H1 (cell line): ENCODE data around the gene MAGI2. TPM values are rescaled to one million over a fixed set of nuclear protein-coding genes. Genes with fewer than 3 reads are reported as not detected.

Source experiments
- CTCF ChIA-PET: fragments of 300-600 bp; sonication (Branson Sonifier 250); formaldehyde crosslinking; loops from one replicate; lab custom pipeline; 2021; ENCODE audit not compliant: partially characterized antibody; lab: Charles Lee
- POLR2A ChIA-PET: fragments of 300-600 bp; sonication (Branson Sonifier 250); formaldehyde crosslinking; loops from one replicate; lab custom pipeline; 2021; ENCODE audit warnings: inconsistent platforms; ENCODE audit not compliant: partially characterized antibody; lab: Charles Lee
- DNase-seq, 2 experiments: peaks; one replicate each; pipeline versions ENCODE4 v3.0.0 to v3.0.0-alpha.2; 2010 to 2022; ENCODE audit warnings: low spot score in 2 of 2, low read depth in 1 of 2, mixed read lengths in 1 of 2
- FAIRE-seq: peaks from 2 replicates; lab custom pipeline; 2011; peaks lifted over from hg19 to GRCh38; lab: Jason Lieb, UNC
- H2AFZ ChIP-seq: 2 replicates; pipeline ENCODE4 v1.8.1; 2012; ENCODE audit warnings: low read length, inconsistent platforms
- H2AK5ac ChIP-seq: 2 replicates; pipeline ENCODE4 v1.6.1; 2013; ENCODE audit warnings: low read depth, low read length
- H2BK120ac ChIP-seq: replicated peaks from 2 replicates; pipeline ENCODE3; 2013; ENCODE audit warnings: low read depth, low read length, inconsistent platforms
- H2BK12ac ChIP-seq: 2 replicates; pipeline ENCODE4 v1.6.1; 2013; ENCODE audit warnings: low read depth, low read length
- H2BK15ac ChIP-seq: 2 replicates; pipeline ENCODE4 v1.6.1; 2013; ENCODE audit warnings: low read length
- H2BK20ac ChIP-seq: 2 replicates; pipeline ENCODE4 v1.6.1; 2013; ENCODE audit warnings: low read length
- H2BK5ac ChIP-seq: 2 replicates; pipeline ENCODE4 v1.6.1; 2013; ENCODE audit warnings: low read depth, low read length
- H3K14ac ChIP-seq: 2 replicates; pipeline ENCODE4 v1.6.1; 2013; ENCODE audit warnings: inconsistent platforms; ENCODE audit not compliant: insufficient read length
- H3K18ac ChIP-seq: 2 replicates; pipeline ENCODE4 v1.6.1; 2013; ENCODE audit warnings: low read length; ENCODE audit errors: extremely low read depth
- H3K23ac ChIP-seq: 2 replicates; pipeline ENCODE4 v1.6.1; 2013; ENCODE audit warnings: inconsistent platforms; ENCODE audit not compliant: insufficient read length
- H3K23me2 ChIP-seq: 2 replicates; pipeline ENCODE4 v1.6.1; 2013; ENCODE audit warnings: low read depth, low read length
- H3K27ac ChIP-seq: 2 replicates; pipeline ENCODE4 v1.6.1; 2011; ENCODE audit warnings: low read depth, low read length, inconsistent platforms
- H3K27me3 ChIP-seq, 4 experiments: replicated peaks in 1 of 4; 1 replicate in 1 of 4; 2 replicates in 3 of 4; pipeline versions ENCODE4 v1.6.1 to v1.8.1; 2011 to 2013; ENCODE audit warnings: low read length in 3 of 4, mild to moderate bottlenecking in 3 of 4, inconsistent platforms in 2 of 4, mixed read lengths in 2 of 4, moderate library complexity in 1 of 4; ENCODE audit not compliant: control insufficient read depth in 3 of 4, insufficient read depth in 3 of 4; ENCODE audit errors: extremely low read depth in 1 of 4
- H3K36me3 ChIP-seq, 4 experiments: 2 replicates each; pipeline versions ENCODE4 v1.6.1 to v1.8.1; 2011 to 2013; ENCODE audit warnings: mild to moderate bottlenecking in 4 of 4, low read length in 3 of 4, moderate library complexity in 2 of 4, control low read depth in 1 of 4, inconsistent platforms in 1 of 4; ENCODE audit not compliant: insufficient read depth in 4 of 4, control insufficient read depth in 2 of 4
- H3K4ac ChIP-seq: replicated peaks from 2 replicates; pipeline ENCODE3; 2013; ENCODE audit warnings: low read length, low read depth, mixed read lengths, inconsistent platforms; ENCODE audit not compliant: insufficient read length
- H3K4me1 ChIP-seq, 4 experiments: replicated peaks in 1 of 4; 1 replicate in 1 of 4; 2 replicates in 3 of 4; pipeline versions ENCODE4 v1.6.1 to v1.8.1; 2011 to 2013; ENCODE audit warnings: low read length in 3 of 4, inconsistent platforms in 2 of 4, mixed read lengths in 1 of 4; ENCODE audit not compliant: insufficient read depth in 4 of 4, control insufficient read depth in 3 of 4
- H3K4me2 ChIP-seq, 2 experiments: 2 replicates each; pipeline versions ENCODE4 v1.6.1 to v1.8.1; 2011 to 2013; ENCODE audit warnings: low read depth in 2 of 2, low read length in 2 of 2, control low read depth in 1 of 2, inconsistent platforms in 1 of 2, mild to moderate bottlenecking in 1 of 2; ENCODE audit not compliant: insufficient read depth in 1 of 2
- H3K4me3 ChIP-seq, 4 experiments: fragments of 200-600, 300-600 bp in 1 of 4; sonication (generic), shearing (Covaris generic), sonication (Bioruptor Twin) in 1 of 4; 2 replicates each; pipeline versions ENCODE4 v1.5.1 to v1.8.1; 2011 to 2016; ENCODE audit warnings: low read length in 4 of 4, low read depth in 3 of 4, control low read depth in 2 of 4, inconsistent platforms in 2 of 4, mild to moderate bottlenecking in 2 of 4, mixed read lengths in 1 of 4, moderate library complexity in 1 of 4; ENCODE audit not compliant: insufficient read depth in 2 of 4; ENCODE audit errors: extremely low read depth in 1 of 4
- H3K56ac ChIP-seq: replicated peaks from 2 replicates; pipeline ENCODE3; 2013; ENCODE audit warnings: low read depth, mild to moderate bottlenecking, mixed read lengths, low read length, inconsistent platforms; ENCODE audit not compliant: insufficient read length
- H3K79me1 ChIP-seq: 2 replicates; pipeline ENCODE4 v1.6.1; 2013; ENCODE audit warnings: low read depth, low read length, control low read depth
- H3K79me2 ChIP-seq, 2 experiments: 2 replicates each; pipeline versions ENCODE4 v1.6.1 to v1.8.1; 2012 to 2013; ENCODE audit warnings: low read length in 2 of 2, mild to moderate bottlenecking in 2 of 2, inconsistent platforms in 1 of 2; ENCODE audit not compliant: insufficient read depth in 2 of 2, control insufficient read depth in 1 of 2
- H3K9ac ChIP-seq, 4 experiments: replicated peaks in 1 of 4; 1 replicate in 1 of 4; 2 replicates in 3 of 4; pipeline versions ENCODE4 v1.6.1 to v1.8.1; 2011 to 2013; ENCODE audit warnings: low read depth in 3 of 4, low read length in 3 of 4, control low read depth in 2 of 4, mild to moderate bottlenecking in 2 of 4, moderate library complexity in 2 of 4, inconsistent platforms in 1 of 4; ENCODE audit errors: extremely low read depth in 1 of 4
- H3K9me3 ChIP-seq, 2 experiments: 2 replicates each; pipeline versions ENCODE4 v1.6.1 to v1.8.1; 2012 to 2013; ENCODE audit warnings: mild to moderate bottlenecking in 2 of 2, moderate library complexity in 2 of 2, control low read depth in 1 of 2, inconsistent platforms in 1 of 2, low read depth in 1 of 2, low read length in 1 of 2, mixed read lengths in 1 of 2; ENCODE audit not compliant: insufficient read depth in 2 of 2
- H4K20me1 ChIP-seq, 2 experiments: replicated peaks in 1 of 2; 2 replicates each; pipeline versions ENCODE3 to v1.8.1; 2011 to 2013; ENCODE audit warnings: inconsistent platforms in 2 of 2, low read length in 2 of 2, mild to moderate bottlenecking in 1 of 2; ENCODE audit not compliant: insufficient read depth in 2 of 2, control insufficient read depth in 1 of 2
- H4K5ac ChIP-seq: 2 replicates; pipeline ENCODE4 v1.6.1; 2013; ENCODE audit warnings: low read length, low read depth, mixed read lengths, inconsistent platforms; ENCODE audit not compliant: insufficient read length
- H4K8ac ChIP-seq: 2 replicates; pipeline ENCODE4 v1.8.0; 2013; ENCODE audit warnings: mild to moderate bottlenecking, moderate library complexity, low read length, inconsistent platforms; ENCODE audit not compliant: insufficient read depth; ENCODE audit errors: extremely low read depth
- H4K91ac ChIP-seq: replicated peaks from 2 replicates; pipeline ENCODE3; 2013; ENCODE audit warnings: low read length, mixed read lengths, inconsistent platforms; ENCODE audit not compliant: insufficient read length
- CHD1 ChIP-seq: IDR thresholded peaks from 2 replicates; pipeline ENCODE4 v1.6.1; 2012; ENCODE audit warnings: low read depth, low read length, improper control_type of control experiment
- FOSL1 ChIP-seq: IDR thresholded peaks from 2 replicates; pipeline ENCODE4 v1.6.1; 2011; ENCODE audit warnings: mild to moderate bottlenecking, low read depth, low read length, moderate library complexity; ENCODE audit not compliant: insufficient read depth
- MAFK ChIP-seq: IDR thresholded peaks from 2 replicates; pipeline ENCODE4 v1.6.1; 2012; ENCODE audit warnings: low read depth, mild to moderate bottlenecking, improper control_type of control experiment, low read length
- NRF1 ChIP-seq: IDR thresholded peaks from 2 replicates; pipeline ENCODE4 v1.6.1; 2011; ENCODE audit warnings: mild to moderate bottlenecking, low read depth, low read length, improper control_type of control experiment
- PHF8 ChIP-seq: fragments of 200-600 bp; sonication (generic); conservative IDR thresholded peaks from 2 replicates; pipeline ENCODE4 v1.7.1; 2012; ENCODE audit warnings: low read depth, mild to moderate bottlenecking, inconsistent platforms, low read length, moderate library complexity
- RAD21 ChIP-seq, 2 experiments: IDR thresholded peaks in 1 of 2; conservative IDR thresholded peaks in 1 of 2; 2 replicates each; pipeline ENCODE4 v1.6.1; 2011; ENCODE audit warnings: low read depth in 2 of 2, low read length in 2 of 2, improper control_type of control experiment in 1 of 2, inconsistent platforms in 1 of 2, mild to moderate bottlenecking in 1 of 2, moderate library complexity in 1 of 2
- RNF2 ChIP-seq: fragments of 200-900, 300-1000 bp; sonication (generic); IDR thresholded peaks from 2 replicates; pipeline ENCODE4 v1.7.1; 2016; ENCODE audit warnings: borderline replicate concordance, low read depth, mild to moderate bottlenecking, antibody characterized with exemption, low read length; ENCODE audit not compliant: poor library complexity, severe bottlenecking; ENCODE audit errors: missing control alignments
- SIRT6 ChIP-seq: IDR thresholded peaks from one replicate; pipeline ENCODE4 v1.7.1; 2012; ENCODE audit warnings: low read length, inconsistent platforms
- SP1 ChIP-seq: IDR thresholded peaks from 2 replicates; pipeline ENCODE4 v1.6.1; 2011; ENCODE audit warnings: low read depth, low read length
- SRF ChIP-seq: IDR thresholded peaks from 2 replicates; pipeline ENCODE4 v1.6.1; 2011; ENCODE audit warnings: mild to moderate bottlenecking, low read depth, low read length, moderate library complexity
- TAF7 ChIP-seq: optimal IDR thresholded peaks from 2 replicates; pipeline ENCODE3; 2011; ENCODE audit warnings: low read depth, mild to moderate bottlenecking, inconsistent platforms, low read length, moderate library complexity, borderline replicate concordance
- TBP ChIP-seq: IDR thresholded peaks from 2 replicates; pipeline ENCODE4 v1.6.1; 2011; ENCODE audit warnings: low read depth, low read length, improper control_type of control experiment
- ZNF274 ChIP-seq: IDR thresholded peaks from 2 replicates; pipeline ENCODE4 v1.7.0; 2012; ENCODE audit warnings: low read length, borderline replicate concordance; ENCODE audit errors: extremely low read depth
- WGBS, 2 experiments: shearing (Covaris generic) in 1 of 2; methylation state at CpG; one replicate each; pipeline versions ENCODE4 v1.1.6 to v1.1.7; 2013 to 2015; ENCODE audit warnings: low lambda C conversion rate in 2 of 2, mixed read lengths in 2 of 2, inconsistent platforms in 1 of 2, low coverage in 1 of 2, missing lambda C conversion rate in 1 of 2; ENCODE audit not compliant: insufficient replicate concordance in 2 of 2, insufficient coverage in 1 of 2, insufficient read length in 1 of 2; ENCODE audit errors: extremely low coverage in 1 of 2, missing lambda C conversion rate in 1 of 2; 5-methylcytosine and 5-hydroxymethylcytosine counted together
- polyA plus RNA-seq, 7 experiments: library from polyadenylated mRNA; depleted of rRNA in 3 of 7; stranded (reverse) in 5 of 7; unstranded in 2 of 7; fragments of >200 nt in 5 of 7; fragments of 200-250 nt in 2 of 7; gene quantifications; 1 replicate in 5 of 7; 2 replicates in 1 of 7; 4 replicates in 1 of 7; pipeline versions ENCODE4 v1.2.1 to v1.2.3, GENCODE V29; 2011 to 2013; ENCODE audit warnings: missing spikeins in 2 of 7, mixed read lengths in 2 of 7
- total RNA-seq: library from RNA; stranded (reverse); fragmentation: NEBNext Ultra II Directional; extraction: Animal tissue kit (Norgen Biotek cat#: 25700); gene quantifications from 2 replicates; pipeline ENCODE4 v1.2.1, GENCODE V29; 2021
- TF ChIP-seq, protein P1 (sequence below): IDR thresholded peaks from 2 replicates; pipeline ENCODE4 v1.6.1; 2011; ENCODE audit warnings: low read depth, mild to moderate bottlenecking, low read length; ENCODE audit not compliant: insufficient read depth

MAGI2 gene
- total and polyA plus RNA-seq, 2 of the 8 experiments (the other 6 are each of a cell fraction or from before 2014, with no cell fraction given) = 6.0 to 27.3 TPM

DNA sequence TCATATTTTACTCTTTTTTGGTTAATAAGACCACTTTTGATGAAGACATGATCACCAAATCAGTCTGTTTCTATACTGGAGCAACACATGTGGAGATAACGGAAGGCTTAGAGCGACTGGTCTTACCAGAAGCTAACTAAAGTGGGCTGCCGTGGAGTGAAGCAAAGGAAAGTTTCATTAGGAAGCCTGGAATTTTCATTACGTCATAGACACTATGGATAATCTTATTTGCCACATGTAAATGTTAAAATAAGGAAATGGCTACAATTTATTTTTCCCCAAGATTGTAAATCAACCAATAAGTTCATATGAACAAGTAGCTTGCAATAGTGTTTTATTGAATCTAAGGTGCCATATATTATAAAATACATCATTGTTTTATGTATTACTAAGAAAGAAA is 1469.5 kb downstream of the MAGI2 start:
- H3K18ac ChIP-seq = no peak overlapping the region
- no peaks in the 10 kb centered on the region for H3K79me2 ChIP-seq
- H4K8ac ChIP-seq = no peak overlapping the region
- H3K14ac ChIP-seq = no peak overlapping the region
- no peak overlapping the region for H2AFZ ChIP-seq
- no peak overlapping the region for H3K4ac ChIP-seq
- H3K4me3 ChIP-seq = no peak overlapping the region
- ChIA-PET CTCF (interaction anchor here (0.7 to 1.1 kb wide), 2 partner anchors 9 to 58 kb away, joined by 3 read pairs; no protein-coding TSS in a partner anchor), POLR2A (no interaction called here)
- H4K20me1 ChIP-seq = no peaks in the 10 kb centered on the region
- H3K4me2 ChIP-seq = no peak overlapping the region
- no peaks in the 10 kb centered on the region for H3K79me1 ChIP-seq
- H2BK20ac ChIP-seq = no peak overlapping the region
- H3K27me3 ChIP-seq = no peaks in the 10 kb centered on the region
- no peaks in the 10 kb centered on the region for H3K36me3 ChIP-seq
- H3K9ac ChIP-seq = no peak overlapping the region
- 87% methylated on average over 4 of the region's 4 CpGs; no CpG with 5 or more reads in 1 of the 2 experiments for WGBS, 2 experiments
- H2AK5ac ChIP-seq = no peak overlapping the region
- no peaks in the 10 kb centered on the region for H3K4me1 ChIP-seq
- H2BK12ac ChIP-seq = no peak overlapping the region
- no peak overlapping the region for H3K56ac ChIP-seq
- H3K27ac ChIP-seq = no peak overlapping the region
- no peaks in the 10 kb centered on the region for H3K23me2 ChIP-seq
- no peak overlapping the region for H3K23ac ChIP-seq
- no peak for FAIRE-seq
- no peak overlapping the region for H4K5ac ChIP-seq
- H2BK15ac ChIP-seq = no peak overlapping the region
- no peak overlapping the region for H2BK120ac ChIP-seq
- no peak overlapping the region for H2BK5ac ChIP-seq
- DNase-seq = no peak
- no peak overlapping the region for H4K91ac ChIP-seq
- no peaks in the 10 kb centered on the region for H3K9me3 ChIP-seq
- no peak for TF ChIP-seq FOSL1
- no peak for TF ChIP-seq ZNF274
- no peak for TF ChIP-seq SIRT6
- TF ChIP-seq TBP = no peak
- TF ChIP-seq, protein P1, sequence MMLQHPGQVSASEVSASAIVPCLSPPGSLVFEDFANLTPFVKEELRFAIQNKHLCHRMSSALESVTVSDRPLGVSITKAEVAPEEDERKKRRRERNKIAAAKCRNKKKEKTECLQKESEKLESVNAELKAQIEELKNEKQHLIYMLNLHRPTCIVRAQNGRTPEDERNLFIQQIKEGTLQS = no peak
- TF ChIP-seq PHF8 = no peak
- no peak for TF ChIP-seq CHD1
- TF ChIP-seq RNF2 = no peak
- no peak for TF ChIP-seq TAF7
- no peak for TF ChIP-seq RAD21 (IDR thresholded peaks at IDR 0.05 in 1 of 2, conservative IDR thresholded peaks at IDR 0.05 in 1 of 2; ENCODE audit: low read depth in 2 of 2, low read length in 2 of 2)
- TF ChIP-seq MAFK = no peak
- TF ChIP-seq SRF = no peak
- no peak for TF ChIP-seq SP1
- TF ChIP-seq NRF1 = no peak
